ENCODE measurements around the gene FMNL2. TPM values are rescaled to one million over a fixed set of nuclear protein-coding genes. Genes with fewer than 3 reads are reported as not detected.

FMNL2 gene
- total RNA-seq, 1 donor, result 24.2 TPM

DNA sequence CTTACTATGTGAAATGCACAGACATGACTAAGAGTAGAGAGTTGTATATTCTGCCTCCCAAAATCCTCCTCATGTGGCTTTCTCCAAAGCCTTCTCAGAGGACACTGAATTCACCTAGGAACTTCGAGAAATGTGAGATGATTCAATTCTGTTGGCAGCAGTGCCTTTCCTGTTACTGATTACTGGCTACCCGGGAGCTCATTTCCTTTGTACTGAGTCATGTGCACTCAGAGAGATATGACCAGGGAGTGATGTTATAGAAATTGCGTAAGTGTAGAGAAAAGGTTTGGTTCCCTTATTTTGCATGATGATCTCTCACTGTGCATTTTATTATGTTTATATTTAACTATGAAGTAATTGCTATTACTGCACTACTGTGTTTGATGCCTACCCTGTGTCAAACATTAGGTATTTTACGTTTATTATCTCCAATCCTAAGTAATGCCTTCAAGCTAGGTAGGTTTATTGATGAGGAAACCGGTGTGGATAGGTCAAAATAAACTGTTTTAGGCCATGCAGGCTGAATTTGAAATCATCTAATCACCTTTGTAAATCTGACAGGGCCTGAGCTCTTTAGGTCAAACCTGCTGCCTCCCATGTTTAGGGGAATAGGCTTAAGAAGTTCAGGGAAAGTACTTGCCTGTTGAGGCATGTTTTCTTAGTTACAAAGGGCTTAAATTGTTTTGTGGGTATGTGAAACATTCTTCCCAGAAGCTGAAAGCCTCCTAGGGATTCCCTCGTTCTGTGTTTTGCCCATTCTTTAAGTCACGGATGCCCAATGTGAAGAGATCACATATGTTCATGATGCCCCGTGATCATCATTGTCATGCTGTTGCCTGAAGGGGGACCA, 86.8 kb downstream of the FMNL2 start:
- Histone ChIP-seq H3K4me1 (ENCODE audit: insufficient read depth, low read length) (peaks cover 34% of the 10 kb centered on the region), H3K27ac (ENCODE audit: low read depth, low read length) (peak overlapping the region; percentile 94), H2AFZ (ENCODE audit: low read length) (peak overlapping the region; percentile 1), H3K79me2 (ENCODE audit: insufficient read depth, low read length) (peaks cover 54% of the 10 kb centered on the region), H4K20me1 (ENCODE audit: insufficient read depth, low read length) (no peaks in the 10 kb centered on the region), H3K27me3 (ENCODE audit: insufficient read depth, low read length) (no peaks in the 10 kb centered on the region), H3K9me3 (ENCODE audit: low read depth, low read length) (no peaks in the 10 kb centered on the region), H3K4me3 (ENCODE audit: insufficient read depth, low read length) (no peak overlapping the region), H3K36me3 (ENCODE audit: insufficient read depth, low read length) (no peaks in the 10 kb centered on the region), H3K4me2 (ENCODE audit: insufficient read depth, low read length) (peak overlapping the region; percentile 46)
- no peak for TF ChIP-seq CTCF (IDR thresholded peaks at IDR 0.05; ENCODE audit: extremely low read depth, low read depth, low read length)
- peak; percentile 77 for DNase-seq (ENCODE audit: insufficient read length, low spot score, missing footprints)

DNA sequence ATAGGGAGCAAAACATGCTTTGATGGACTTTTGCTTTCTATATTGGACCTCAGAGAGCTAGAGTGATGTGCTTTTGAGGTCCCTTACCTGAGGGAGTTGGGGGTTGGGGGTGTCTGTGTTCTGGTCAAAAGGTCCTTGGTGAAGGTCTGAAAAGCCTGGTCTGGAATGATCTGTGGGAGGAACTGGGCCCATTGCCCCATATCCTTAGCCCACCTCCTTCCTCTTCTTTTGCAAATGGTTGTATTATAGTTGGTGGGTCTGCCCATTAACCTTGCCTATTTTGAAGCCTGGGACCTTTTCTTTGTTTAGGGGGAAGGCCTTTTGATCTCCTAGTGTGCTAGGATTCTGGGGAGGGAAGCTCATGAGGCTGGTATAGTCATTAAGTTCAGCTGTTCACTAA, 88.7 kb downstream of the FMNL2 start:
- no peak for TF ChIP-seq CTCF (IDR thresholded peaks at IDR 0.05; ENCODE audit: extremely low read depth, low read depth, low read length)
- Histone ChIP-seq H4K20me1 (ENCODE audit: insufficient read depth, low read length) (no peaks in the 10 kb centered on the region), H3K79me2 (ENCODE audit: insufficient read depth, low read length) (peaks cover 57% of the 10 kb centered on the region), H3K27ac (ENCODE audit: low read depth, low read length) (no peak overlapping the region), H3K4me2 (ENCODE audit: insufficient read depth, low read length) (no peak overlapping the region), H3K27me3 (ENCODE audit: insufficient read depth, low read length) (no peaks in the 10 kb centered on the region), H3K36me3 (ENCODE audit: insufficient read depth, low read length) (no peaks in the 10 kb centered on the region), H3K9me3 (ENCODE audit: low read depth, low read length) (no peaks in the 10 kb centered on the region), H3K4me1 (ENCODE audit: insufficient read depth, low read length) (peaks cover 34% of the 10 kb centered on the region), H2AFZ (ENCODE audit: low read length) (no peak overlapping the region), H3K4me3 (ENCODE audit: insufficient read depth, low read length) (no peak overlapping the region)
- no peak for DNase-seq (ENCODE audit: insufficient read length, low spot score, missing footprints)

DNA sequence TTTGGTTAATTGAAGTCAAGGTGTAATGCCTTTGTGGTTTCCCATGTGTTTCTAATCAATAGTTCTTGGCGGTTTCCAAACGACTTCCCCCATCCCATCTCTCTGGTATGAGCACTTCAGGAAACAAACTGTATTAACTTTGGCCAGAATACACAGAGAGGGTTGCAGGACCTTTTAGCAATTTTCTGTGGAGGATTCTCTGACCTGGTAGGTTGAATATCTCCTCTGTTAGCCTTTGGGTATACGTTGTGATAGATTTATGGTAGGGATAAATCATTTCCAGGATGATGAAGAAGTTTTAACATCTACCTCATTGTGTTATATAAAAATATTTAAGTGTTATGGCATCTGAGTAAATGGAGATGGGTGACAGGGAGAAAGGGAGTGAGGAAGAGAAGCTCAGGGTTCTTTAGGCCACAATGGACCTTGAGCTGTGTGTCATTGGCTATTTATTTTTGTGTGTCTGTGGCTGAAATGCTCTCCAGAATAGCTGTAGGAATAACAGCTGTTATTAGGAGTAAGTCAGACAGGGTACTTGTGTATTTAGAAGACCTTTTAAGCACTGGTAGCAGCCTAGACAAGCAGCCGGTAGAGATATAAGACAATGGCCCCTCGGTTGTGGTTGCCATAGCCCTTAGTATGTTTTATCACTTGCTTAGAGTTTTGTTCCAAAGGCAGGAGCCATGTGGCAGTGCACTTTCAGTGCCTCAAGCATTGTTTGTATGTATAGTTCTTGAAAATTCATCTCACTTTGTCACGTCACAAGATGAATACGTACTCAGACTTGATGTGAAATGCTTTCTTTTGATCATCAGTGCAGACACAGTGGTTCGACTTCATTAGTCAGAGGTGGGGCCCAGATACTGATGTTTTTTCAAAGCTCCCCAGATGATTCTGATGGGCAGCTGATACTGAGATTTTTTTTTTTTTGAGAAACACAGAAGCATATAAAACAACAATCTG, 91.1 kb downstream of the FMNL2 start:
- Histone ChIP-seq H3K79me2 (ENCODE audit: insufficient read depth, low read length) (peaks cover 68% of the 10 kb centered on the region), H4K20me1 (ENCODE audit: insufficient read depth, low read length) (no peaks in the 10 kb centered on the region), H3K27me3 (ENCODE audit: insufficient read depth, low read length) (no peaks in the 10 kb centered on the region), H3K27ac (ENCODE audit: low read depth, low read length) (peak overlapping the region; percentile 30), H3K36me3 (ENCODE audit: insufficient read depth, low read length) (no peaks in the 10 kb centered on the region), H3K9me3 (ENCODE audit: low read depth, low read length) (no peaks in the 10 kb centered on the region), H3K4me1 (ENCODE audit: insufficient read depth, low read length) (peaks cover 20% of the 10 kb centered on the region), H3K4me3 (ENCODE audit: insufficient read depth, low read length) (no peak overlapping the region), H2AFZ (ENCODE audit: low read length) (no peak overlapping the region), H3K4me2 (ENCODE audit: insufficient read depth, low read length) (no peak overlapping the region)
- DNase-seq (ENCODE audit: insufficient read length, low spot score, missing footprints), result no peak
- TF ChIP-seq CTCF (IDR thresholded peaks at IDR 0.05; ENCODE audit: extremely low read depth, low read depth, low read length), result no peak

Measured in osteoblast (primary cell).